Smooth muscle cell of the brain vasculature (primary cell): ENCODE results near the gene NR2F6.
"Not testable (repeated sequence)": the region's sequence is repeated elsewhere in the genome, so short reads cannot be mapped to it uniquely, and the experiment has no call there.

Experiments
- DNase-seq: peaks from one replicate; pipeline ENCODE4 v3.0.0-alpha.2; 2012; ENCODE audit warnings: low read depth, low spot score

NR2F6 gene

GRCh38 chr19:17211547-17212446 lies 33.9 kb downstream of the NR2F6 start:
- no peak for DNase-seq

- no peak for DNase-seq
Measured at GRCh38 chr19:17210296-17210695, 35.4 kb downstream of the NR2F6 start.

GRCh38 chr19:17209126-17210036 lies 36.3 kb downstream of the NR2F6 start:
- no peak for DNase-seq

- DNase-seq = no peak
Measured at GRCh38 chr19:17206736-17207581, 38.8 kb downstream of the NR2F6 start.

- no peak for DNase-seq
Measured at GRCh38 chr19:17205237-17206140, 40.2 kb downstream of the NR2F6 start.

GRCh38 chr19:17202713-17203112 lies 43.0 kb downstream of the NR2F6 start:
- DNase-seq = no peak

- DNase-seq = no peak
Measured at GRCh38 chr19:17202249-17202648, 43.5 kb downstream of the NR2F6 start.

- no peak for DNase-seq
Measured at GRCh38 chr19:17200408-17201079, 45.2 kb downstream of the NR2F6 start.

GRCh38 chr19:17197666-17198065 lies 48.1 kb downstream of the NR2F6 start:
- DNase-seq = no peak

GRCh38 chr19:17196610-17197009 lies 49.1 kb downstream of the NR2F6 start:
- no peak for DNase-seq

- no peak for DNase-seq
Measured at GRCh38 chr19:17195106-17195505, 50.6 kb downstream of the NR2F6 start.

GRCh38 chr19:17194608-17195007 lies 51.1 kb downstream of the NR2F6 start:
- DNase-seq = no peak

- no peak for DNase-seq
Measured at GRCh38 chr19:17192751-17193150, 53.0 kb downstream of the NR2F6 start.

GRCh38 chr19:17191736-17192135 lies 54.0 kb downstream of the NR2F6 start:
- DNase-seq = not testable (repeated sequence)

GRCh38 chr19:17185590-17185989 lies 60.1 kb downstream of the NR2F6 start:
- no peak for DNase-seq

GRCh38 chr19:17184371-17184841 lies 61.3 kb downstream of the NR2F6 start:
- DNase-seq = no peak

GRCh38 chr19:17183858-17184321 lies 61.8 kb downstream of the NR2F6 start:
- no peak for DNase-seq

GRCh38 chr19:17183271-17183761 lies 62.4 kb downstream of the NR2F6 start:
- no peak for DNase-seq
